HG03558 (cell line): Measurements from ENCODE around the gene MAML1.
"Not testable (repeated sequence)": the region's sequence is repeated elsewhere in the genome, so short reads cannot be mapped to it uniquely, and the experiment has no call there.

ENCODE experiments used
- ATAC-seq: cut with Tn5 transposase; IDR thresholded peaks from one replicate; pipeline ENCODE4 v1.9.1; 2021; ENCODE audit warnings: moderate number of reproducible peaks; ENCODE audit not compliant: unreplicated experiment; ENCODE audit errors: extremely low read depth

MAML1 gene

GRCh38 chr5:179732412-179732917, at the start of gene MAML1:
Gene MAML1, plus strand, starts transcription at chr5:179732822. Its CDS starts 291 bp downstream, at chr5:179733113.
- peak; percentile 94 for ATAC-seq

- ATAC-seq: not testable (repeated sequence)
These were observed 43.4 kb upstream of the MAML1 start for GRCh38 chr5:179689212-179689611.

GRCh38 chr5:179694561-179694960, 38.1 kb upstream of the MAML1 start:
- ATAC-seq: no peak

- no peak for ATAC-seq
These were observed 36.0 kb upstream of the MAML1 start for GRCh38 chr5:179696603-179697002.

GRCh38 chr5:179697108-179697507, 35.5 kb upstream of the MAML1 start:
- ATAC-seq: no peak

- ATAC-seq: not testable (repeated sequence)
These were observed 35.1 kb upstream of the MAML1 start for GRCh38 chr5:179697543-179697942.

GRCh38 chr5:179697993-179698934, 34.4 kb upstream of the MAML1 start:
- ATAC-seq: peak; percentile 85

- no peak for ATAC-seq
These were observed 33.5 kb upstream of the MAML1 start, which contains the start of gene CANX for GRCh38 chr5:179698935-179699615. Gene CANX, plus strand, starts transcription at chr5:179698967. Its CDS starts 6,715 bp downstream, at chr5:179705682.

GRCh38 chr5:179699616-179700237, 32.9 kb upstream of the MAML1 start:
- ATAC-seq: no peak

- ATAC-seq: no peak
These were observed 32.2 kb upstream of the MAML1 start for GRCh38 chr5:179700401-179700918.

GRCh38 chr5:179716286-179716685, 16.3 kb upstream of the MAML1 start:
- no peak for ATAC-seq

- no peak for ATAC-seq
These were observed 12.4 kb upstream of the MAML1 start for GRCh38 chr5:179720222-179720621.

GRCh38 chr5:179724163-179724562, 8.5 kb upstream of the MAML1 start:
- ATAC-seq: no peak

GRCh38 chr5:179727106-179727505, 5.5 kb upstream of the MAML1 start:
- ATAC-seq: no peak

GRCh38 chr5:179729303-179729702, 3.3 kb upstream of the MAML1 start:
- ATAC-seq: no peak

- no peak for ATAC-seq
These were observed 2.9 kb upstream of the MAML1 start for GRCh38 chr5:179729727-179730126.

GRCh38 chr5:179730356-179730755, 2.3 kb upstream of the MAML1 start:
- ATAC-seq: no peak

- ATAC-seq: no peak
These were observed 1.8 kb upstream of the MAML1 start for GRCh38 chr5:179730852-179731251.

GRCh38 chr5:179731791-179732411, 721 bp upstream of the MAML1 start:
- ATAC-seq: peak; percentile 4
